ENCODE measurements around the gene TMEM163.

The TMEM163 gene

DNA sequence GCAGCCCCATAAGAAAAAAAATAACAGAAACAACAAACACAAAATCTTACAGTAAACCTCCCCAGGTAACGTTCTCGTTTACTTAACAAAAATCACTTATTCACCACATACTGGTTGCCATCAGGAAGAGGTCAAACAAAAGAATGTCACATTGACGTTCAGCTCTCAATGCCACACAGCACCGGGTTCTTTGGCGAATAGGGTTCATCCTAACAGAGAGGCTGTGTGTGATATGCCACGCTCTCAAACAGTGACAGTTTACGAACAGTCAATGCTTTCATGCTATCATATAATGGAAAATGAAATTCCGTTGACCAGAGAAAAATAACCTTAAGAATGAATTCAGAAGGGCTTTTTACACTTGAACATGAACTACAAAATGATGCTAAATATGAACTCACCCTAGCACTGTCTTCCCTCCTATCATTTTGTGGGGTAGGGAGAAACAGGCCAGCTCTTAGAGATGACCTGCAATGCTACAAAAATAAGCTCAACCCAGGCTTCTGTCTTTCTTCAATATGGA, 2.0 kb downstream of the TMEM163 start:
- TF ChIP-seq, protein P1, sequence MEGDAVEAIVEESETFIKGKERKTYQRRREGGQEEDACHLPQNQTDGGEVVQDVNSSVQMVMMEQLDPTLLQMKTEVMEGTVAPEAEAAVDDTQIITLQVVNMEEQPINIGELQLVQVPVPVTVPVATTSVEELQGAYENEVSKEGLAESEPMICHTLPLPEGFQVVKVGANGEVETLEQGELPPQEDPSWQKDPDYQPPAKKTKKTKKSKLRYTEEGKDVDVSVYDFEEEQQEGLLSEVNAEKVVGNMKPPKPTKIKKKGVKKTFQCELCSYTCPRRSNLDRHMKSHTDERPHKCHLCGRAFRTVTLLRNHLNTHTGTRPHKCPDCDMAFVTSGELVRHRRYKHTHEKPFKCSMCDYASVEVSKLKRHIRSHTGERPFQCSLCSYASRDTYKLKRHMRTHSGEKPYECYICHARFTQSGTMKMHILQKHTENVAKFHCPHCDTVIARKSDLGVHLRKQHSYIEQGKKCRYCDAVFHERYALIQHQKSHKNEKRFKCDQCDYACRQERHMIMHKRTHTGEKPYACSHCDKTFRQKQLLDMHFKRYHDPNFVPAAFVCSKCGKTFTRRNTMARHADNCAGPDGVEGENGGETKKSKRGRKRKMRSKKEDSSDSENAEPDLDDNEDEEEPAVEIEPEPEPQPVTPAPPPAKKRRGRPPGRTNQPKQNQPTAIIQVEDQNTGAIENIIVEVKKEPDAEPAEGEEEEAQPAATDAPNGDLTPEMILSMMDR (IDR thresholded peaks at IDR 0.05; ENCODE audit: low read depth, low read length), result no peak
- H3K4me3 ChIP-seq (replicated peaks in 1 of 2; ENCODE audit: low read depth in 2 of 2, low read length in 2 of 2), result no peak overlapping the region

DNA sequence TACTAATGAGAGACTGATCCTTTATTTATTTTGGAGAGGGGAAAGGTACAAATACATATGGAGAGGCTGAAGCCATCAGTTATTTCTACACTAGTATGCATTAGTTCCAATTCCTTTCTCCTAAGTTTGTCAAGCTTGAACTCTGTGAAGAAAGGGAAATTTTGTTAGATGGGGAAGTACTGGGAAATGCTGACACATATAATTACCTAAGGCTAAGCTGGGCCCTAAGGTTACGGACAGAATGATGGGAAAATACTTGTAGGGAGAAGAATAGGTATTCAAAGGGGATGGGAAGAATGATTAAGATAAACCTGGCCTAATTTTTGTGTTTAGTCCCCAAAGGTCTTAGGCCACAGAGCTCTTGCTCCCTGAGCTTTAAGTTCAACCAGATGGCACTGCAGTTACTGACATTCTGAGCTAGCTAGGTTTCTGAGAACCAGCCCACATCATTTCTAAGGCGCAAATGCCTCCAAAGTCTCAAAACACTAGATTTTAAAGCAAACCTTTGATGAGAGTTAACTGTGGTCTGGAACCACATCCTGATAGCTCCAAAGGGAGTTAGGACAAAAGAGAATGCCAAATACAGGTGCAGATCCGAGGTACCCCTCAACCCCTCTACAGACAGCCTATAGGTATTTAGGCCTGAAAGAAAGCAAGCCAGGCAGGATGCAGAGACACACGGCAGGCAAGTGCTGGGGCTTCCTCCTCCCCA, 2.7 kb downstream of the TMEM163 start:
- DNase-seq (ENCODE audit: low read depth in 2 of 2), result no peak
- TF ChIP-seq, protein P1 (IDR thresholded peaks at IDR 0.05; ENCODE audit: low read depth, low read length), result no peak
- no peak overlapping the region for H3K4me3 ChIP-seq (replicated peaks in 1 of 2; ENCODE audit: low read depth in 2 of 2, low read length in 2 of 2)

More for the DNA sequence above, 2.0 kb downstream of the TMEM163 start:
- no peak for DNase-seq (ENCODE audit: low read depth in 2 of 2)

DNA sequence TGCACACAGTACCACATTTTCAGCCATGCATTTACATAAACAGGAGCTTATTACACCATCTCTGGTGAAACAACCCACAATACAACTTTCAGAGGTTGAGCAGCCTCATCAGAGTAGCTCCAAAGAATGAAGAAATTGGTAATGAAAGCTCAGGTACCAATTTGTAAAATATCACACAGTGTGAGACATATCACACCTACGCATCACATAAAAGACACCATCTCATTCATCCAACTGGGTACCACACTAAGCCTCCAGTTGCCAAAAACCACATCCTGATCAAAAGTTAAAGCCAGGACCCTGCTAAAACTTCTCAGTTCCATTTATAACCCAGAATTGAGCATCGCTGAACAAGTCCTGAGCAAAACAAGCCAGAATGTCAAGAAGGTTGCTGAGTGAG, 4.6 kb downstream of the TMEM163 start:
- no peak for DNase-seq (ENCODE audit: low read depth in 2 of 2)
- TF ChIP-seq, protein P1 (IDR thresholded peaks at IDR 0.05; ENCODE audit: low read depth, low read length), result no peak
- no peak overlapping the region for H3K4me3 ChIP-seq (replicated peaks in 1 of 2; ENCODE audit: low read depth in 2 of 2, low read length in 2 of 2)

DNA sequence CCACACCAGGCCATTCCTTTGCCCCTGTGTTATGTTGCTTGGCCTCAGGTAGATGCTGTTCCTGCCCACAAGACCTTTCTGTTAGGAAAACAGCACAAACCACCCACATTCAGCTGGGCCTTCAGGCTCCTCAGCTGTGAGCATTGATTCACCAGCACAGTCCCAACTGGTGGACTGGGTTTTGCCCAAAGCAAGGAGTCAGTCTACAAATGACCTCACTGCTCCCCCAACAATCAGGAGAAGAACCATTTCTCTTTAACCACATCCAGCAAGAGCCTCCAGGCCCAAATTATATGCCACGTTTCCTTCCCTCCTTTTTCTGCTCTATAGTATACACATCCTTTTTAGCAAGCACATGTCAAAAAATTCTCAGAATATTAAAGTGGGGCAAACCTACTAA, 5.2 kb downstream of the TMEM163 start:
- TF ChIP-seq, protein P1 (IDR thresholded peaks at IDR 0.05; ENCODE audit: low read depth, low read length), result no peak
- H3K4me3 ChIP-seq (replicated peaks in 1 of 2; ENCODE audit: low read depth in 2 of 2, low read length in 2 of 2), result no peak overlapping the region
- no peak for DNase-seq (ENCODE audit: low read depth in 2 of 2)

DNA sequence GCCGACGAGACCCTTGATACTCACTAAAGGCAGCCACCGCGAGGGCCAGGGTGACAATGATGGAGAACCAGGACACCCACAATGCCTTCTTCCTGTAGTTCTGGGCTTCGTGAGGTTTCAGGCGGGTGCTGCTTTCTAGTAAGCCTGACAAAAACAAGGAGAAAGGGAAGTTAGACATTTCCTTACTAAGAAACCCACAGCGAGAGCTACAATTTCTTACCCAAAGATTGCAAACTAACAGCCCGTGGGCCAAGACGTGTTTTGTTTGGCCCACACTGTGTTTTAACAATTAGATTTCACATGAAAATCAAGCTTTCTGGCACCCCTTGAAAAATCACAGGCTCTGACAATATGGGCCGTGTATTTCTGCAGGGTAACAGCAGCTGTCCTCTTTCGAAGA, 5.6 kb downstream of the TMEM163 start:
- H3K4me3 ChIP-seq (replicated peaks in 1 of 2; ENCODE audit: low read depth in 2 of 2, low read length in 2 of 2), result no peak overlapping the region
- DNase-seq (ENCODE audit: low read depth in 2 of 2), result no peak

DNA sequence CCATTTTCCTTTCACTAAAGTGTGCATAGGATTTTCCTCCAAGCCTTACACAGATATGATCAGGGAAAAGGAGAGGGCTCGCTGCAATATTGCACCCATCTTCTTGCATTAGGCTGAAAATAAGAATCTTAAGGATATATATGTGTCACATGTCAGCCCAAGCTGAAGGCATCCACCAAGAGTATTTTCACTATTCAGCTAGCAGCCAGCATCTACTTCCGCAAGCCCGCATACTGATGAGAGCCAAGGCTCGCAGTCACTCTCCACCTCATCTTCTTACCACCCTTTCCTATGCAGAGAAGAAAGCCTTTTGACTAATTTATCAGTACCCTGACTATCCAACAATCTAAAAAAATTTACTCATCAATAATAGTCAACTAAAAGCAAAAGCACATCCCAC, 6.1 kb downstream of the TMEM163 start:
- DNase-seq (ENCODE audit: low read depth in 2 of 2), result no peak
- TF ChIP-seq, protein P1 (IDR thresholded peaks at IDR 0.05; ENCODE audit: low read depth, low read length), result no peak
- no peak overlapping the region for H3K4me3 ChIP-seq (replicated peaks in 1 of 2; ENCODE audit: low read depth in 2 of 2, low read length in 2 of 2)

More for the DNA sequence above, 5.6 kb downstream of the TMEM163 start:
- TF ChIP-seq, protein P1 (IDR thresholded peaks at IDR 0.05; ENCODE audit: low read depth, low read length), result no peak
